ENCODE data around the gene ZNF649.

The ZNF649 gene

DNA sequence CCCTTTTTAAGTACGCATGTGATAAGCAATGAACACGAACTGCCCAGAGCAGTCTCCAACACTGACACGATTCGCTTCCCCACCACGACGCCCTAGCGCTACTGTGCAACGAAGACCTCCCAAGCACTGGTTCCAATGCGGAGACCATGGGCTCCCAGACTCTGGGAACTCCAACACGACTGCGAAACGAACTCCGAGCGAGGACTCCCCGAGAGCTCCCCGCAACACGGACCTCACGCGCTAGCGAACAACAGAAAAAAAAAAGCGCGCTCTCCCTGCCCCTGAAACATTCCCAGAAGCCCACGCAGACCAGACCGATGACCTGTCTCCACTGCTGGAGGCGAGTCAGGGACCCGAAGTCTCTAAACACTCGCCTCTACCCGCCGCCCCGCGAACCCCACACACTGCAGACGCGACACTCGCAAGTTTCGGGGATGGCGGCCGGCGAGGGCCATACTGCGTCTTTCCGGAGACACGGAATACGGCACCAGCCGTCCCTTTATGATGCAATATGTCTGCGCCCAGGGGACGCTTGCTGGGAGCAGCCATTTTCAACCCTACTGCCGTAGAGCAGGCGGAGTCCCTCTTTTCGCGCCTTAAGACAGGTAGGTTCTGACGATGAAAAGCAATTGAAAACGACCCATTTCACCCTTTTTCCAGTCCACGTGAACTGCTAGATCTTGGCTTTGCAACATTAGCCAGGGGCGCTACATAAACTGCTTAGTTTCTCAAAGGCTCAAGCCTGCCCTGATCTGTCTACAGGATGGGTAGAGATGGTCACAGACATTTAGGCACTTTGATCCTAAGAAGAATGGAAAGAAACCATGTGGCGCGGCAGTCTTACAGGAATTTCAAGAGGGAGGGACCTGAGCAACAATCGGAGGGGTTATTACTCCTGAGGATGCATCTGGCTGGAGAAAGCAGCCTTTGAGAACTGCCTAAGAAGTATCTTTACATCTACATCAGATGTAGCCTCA, 17.0 kb downstream of the ZNF649 start, which contains the start of gene ZNF577:
TSS of gene ZNF577 (minus strand) at position 430 of the 977 bp plus-strand sequence. CDS start 7,569 bp downstream, outside the sequence.
- FAIRE-seq, result no peak
- peak; percentile 50 for DNase-seq (ENCODE audit: low spot score)

DNA sequence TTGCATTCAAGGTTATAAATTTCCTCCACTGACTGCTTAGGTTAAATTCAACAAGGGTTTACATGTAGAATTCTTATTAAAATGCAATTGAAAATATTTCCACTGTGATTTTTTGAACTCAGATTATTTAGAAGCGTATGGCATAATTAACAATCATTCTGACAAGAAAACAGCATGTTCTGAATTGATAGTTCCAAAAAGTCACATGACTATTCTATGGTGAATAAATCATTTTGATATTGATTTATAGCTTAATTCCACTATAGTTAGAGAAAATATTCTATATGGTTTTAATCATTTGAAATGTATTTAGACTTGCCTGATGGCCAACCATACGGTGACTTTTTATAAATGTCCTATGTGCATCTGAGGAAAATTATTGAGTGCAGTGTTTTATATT, 20.1 kb downstream of the ZNF649 start:
- DNase-seq (ENCODE audit: low spot score), result no peak
- FAIRE-seq, result no peak

DNA sequence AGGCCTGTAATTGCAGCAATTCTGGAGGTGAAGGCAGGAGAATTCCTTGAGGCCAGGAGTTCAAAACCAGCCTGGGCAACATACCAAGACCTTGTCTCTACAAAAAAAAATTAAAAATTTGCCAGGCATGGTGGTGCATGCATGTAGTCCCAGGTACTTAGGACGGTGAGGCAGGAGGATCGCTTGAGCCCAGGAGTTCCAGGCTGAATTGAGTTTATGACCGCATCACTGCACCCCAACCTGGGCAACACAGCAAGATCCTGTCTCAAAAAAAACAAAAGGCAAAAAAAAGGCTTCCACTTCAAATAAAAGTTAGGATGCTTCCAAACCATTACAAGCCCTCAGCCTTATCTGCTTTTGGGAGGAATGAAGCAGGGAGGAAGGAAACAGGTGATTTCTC, 22.3 kb downstream of the ZNF649 start:
- FAIRE-seq (no peak), DNase-seq (ENCODE audit: low spot score) (no peak)

DNA sequence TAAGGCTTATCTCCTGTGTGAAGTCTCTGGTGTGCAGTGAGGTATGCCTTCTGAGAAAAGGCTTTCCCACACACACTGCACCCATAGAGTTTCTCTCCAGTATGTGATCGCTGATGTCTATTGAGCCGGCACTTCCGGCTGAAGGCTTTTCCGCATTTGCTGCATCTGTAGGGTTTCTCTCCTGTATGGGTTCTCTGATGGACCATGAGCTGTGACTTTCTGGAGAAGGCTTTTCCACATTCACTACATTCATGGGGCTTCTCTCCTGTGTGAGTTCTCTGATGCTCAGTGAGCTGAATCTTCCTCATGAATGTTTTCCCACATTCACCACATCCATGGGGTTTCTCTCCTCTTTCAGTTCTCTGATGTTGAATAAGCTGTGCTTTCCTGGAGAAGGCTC, 31.7 kb downstream of the ZNF649 start:
- FAIRE-seq, result no peak
- no peak for DNase-seq (ENCODE audit: low spot score)

DNA sequence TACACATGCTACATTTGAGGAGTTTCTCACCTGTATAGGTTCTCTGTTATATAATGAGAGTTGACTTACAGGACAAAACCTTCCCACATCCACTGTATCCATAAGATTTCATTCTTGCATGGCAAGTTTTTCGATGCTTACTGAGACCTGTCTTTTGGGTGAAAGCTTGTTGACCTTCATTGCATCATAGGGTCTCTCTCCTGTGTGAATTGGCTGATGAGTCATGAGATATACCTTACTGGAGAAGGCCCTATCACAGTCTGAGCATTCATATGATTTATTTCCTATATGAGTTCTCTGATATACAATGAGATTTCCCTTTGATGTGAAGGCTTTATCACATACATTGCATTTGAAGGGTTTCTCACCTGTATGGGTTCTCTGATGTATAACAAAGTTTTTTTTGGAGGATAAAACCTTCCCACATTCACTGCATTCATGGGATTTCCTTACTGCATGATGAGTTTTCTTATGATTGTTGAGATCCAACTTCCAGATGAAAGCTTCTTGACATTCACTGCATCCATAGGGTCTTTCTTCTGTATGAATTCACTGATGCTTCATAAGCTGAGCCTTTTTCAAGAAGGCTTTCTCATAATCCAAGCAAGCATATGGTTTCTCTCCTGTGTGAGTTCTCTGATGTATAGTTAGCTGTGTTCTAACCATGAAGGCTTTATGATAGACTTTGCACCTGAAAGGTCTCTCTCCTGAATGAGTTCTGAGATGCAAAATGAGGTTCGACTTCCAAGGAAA, 42.8 kb downstream of the ZNF649 start:
- FAIRE-seq (no peak), DNase-seq (ENCODE audit: low spot score) (no peak)

Data from RCC 7860 (cell line).